Measurements from ENCODE around the gene IL18BP.

IL18BP gene

GRCh38 chr11:71997594-71997993 lies 1.1 kb upstream of the IL18BP start:
- DNase-seq: no peak

GRCh38 chr11:71998061-71998460 lies 648 bp upstream of the IL18BP start:
- DNase-seq: no peak

- DNase-seq: no peak
Measured at GRCh38 chr11:71999362-71999761, 653 bp downstream of the IL18BP start.

GRCh38 chr11:71999798-72000197 lies 1.1 kb downstream of the IL18BP start:
- DNase-seq: no peak

GRCh38 chr11:72000202-72000867 lies 1.6 kb downstream of the IL18BP start:
- no peak for DNase-seq

GRCh38 chr11:72001285-72001684 lies 2.6 kb downstream of the IL18BP start:
- DNase-seq: no peak

GRCh38 chr11:72001834-72002591 lies 3.3 kb downstream of the IL18BP start:
- DNase-seq: no peak

- no peak for DNase-seq
Measured at GRCh38 chr11:72002841-72003775, 4.4 kb downstream of the IL18BP start.

GRCh38 chr11:72003776-72004171 lies 5.1 kb downstream of the IL18BP start:
- no peak for DNase-seq

- DNase-seq: no peak
Measured at GRCh38 chr11:72004515-72005346, 6.0 kb downstream of the IL18BP start.

GRCh38 chr11:72005347-72006260 lies 6.9 kb downstream of the IL18BP start:
- DNase-seq: no peak

GRCh38 chr11:72006309-72007088 lies 7.8 kb downstream of the IL18BP start:
- DNase-seq: no peak

GRCh38 chr11:72007089-72007476 lies 8.4 kb downstream of the IL18BP start:
- no peak for DNase-seq

- no peak for DNase-seq
Measured at GRCh38 chr11:72007587-72007986, 8.9 kb downstream of the IL18BP start.

- DNase-seq: no peak
Measured at GRCh38 chr11:72008728-72009127, 10.0 kb downstream of the IL18BP start.

GRCh38 chr11:72009156-72009555 lies 10.4 kb downstream of the IL18BP start:
- DNase-seq: no peak

GRCh38 chr11:72010529-72011233 lies 12.0 kb downstream of the IL18BP start:
- DNase-seq: no peak

GRCh38 chr11:72012091-72012630 lies 13.5 kb downstream of the IL18BP start:
- no peak for DNase-seq

- DNase-seq: no peak
Measured at GRCh38 chr11:72012897-72013721, 14.4 kb downstream of the IL18BP start.

All from 8988T (cell line).